Vagina (tissue), 2 donors: ENCODE data around the gene SLC15A1. TPM values are rescaled to one million over a fixed set of nuclear protein-coding genes. Genes with fewer than 3 reads are reported as not detected.

Source experiments
- DNase-seq, 2 donors: peaks; one replicate each; pipeline ENCODE4 v3.0.0-alpha.2; 2017; ENCODE audit errors: extremely low spot score in 2 of 2
- H3K27ac ChIP-seq: fragments of 200-600 bp; sonication (generic); one replicate; pipeline ENCODE4 v1.5.1; 2019
- H3K27me3 ChIP-seq: fragments of 200-600 bp; sonication (generic); one replicate; pipeline ENCODE4 v1.5.1; 2019
- H3K36me3 ChIP-seq, 2 donors: fragments of 200-600 bp; sonication (generic); one replicate each; pipeline ENCODE4 v1.5.1; 2017 to 2019
- H3K4me1 ChIP-seq: fragments of 200-600 bp; sonication (generic); one replicate; pipeline ENCODE4 v1.5.1; 2019
- H3K4me3 ChIP-seq, 2 donors: fragments of 200-600 bp; sonication (generic); 1 replicate in 1 of 2; 2 replicates in 1 of 2; pipeline ENCODE4 v1.5.1; 2016 to 2019
- H3K9me3 ChIP-seq: fragments of 200-600 bp; sonication (generic); one replicate; pipeline ENCODE4 v1.5.1; 2019
- CTCF ChIP-seq, 3 experiments: fragments of 450-650 bp in 2 of 3; fragments of 200-600 bp in 1 of 3; sonication (generic) in 1 of 3; IDR thresholded peaks; one replicate each; pipeline ENCODE4 v1.5.1; 2017 to 2019; ENCODE audit warnings: antibody characterized with exemption in 3 of 3, mild to moderate bottlenecking in 2 of 3, moderate library complexity in 2 of 3
- POLR2A ChIP-seq, 2 donors: fragments of 450-650 bp; IDR thresholded peaks; one replicate each; pipeline ENCODE4 v1.6.1; 2017; ENCODE audit warnings: antibody characterized with exemption in 2 of 2, mild to moderate bottlenecking in 2 of 2, moderate library complexity in 2 of 2
- POLR2AphosphoS5 ChIP-seq, 2 donors: sonication (generic); formaldehyde crosslinking; IDR thresholded peaks; one replicate each; pipeline ENCODE4 v1.9.0; 2017; ENCODE audit warnings: antibody characterized with exemption in 2 of 2, mild to moderate bottlenecking in 2 of 2, low read depth in 1 of 2; ENCODE audit not compliant: insufficient read depth in 1 of 2
- intact Hi-C: fragments of 100-400 bp; cut with DNase I; formaldehyde crosslinking; loops from one replicate; pipeline ENCODE4 v1.15.1; 2023
- total RNA-seq: library from RNA; depleted of rRNA; stranded (reverse); fragments of >200 nt; gene quantifications from one replicate; pipeline ENCODE4 v1.2.3, GENCODE V29; 2016

The SLC15A1 gene
- total RNA-seq, 1 donor from 2014 or later, result 7.4 TPM

- no peaks in the 10 kb centered on the region for H3K9me3 ChIP-seq
- H3K27me3 ChIP-seq, result no peaks in the 10 kb centered on the region
- TF ChIP-seq CTCF (IDR thresholded peaks at IDR 0.05) (no peak), POLR2AphosphoS5 (IDR thresholded peaks at IDR 0.05; ENCODE audit: insufficient read depth in 1 of 2, low read depth in 1 of 2) (no peak), POLR2A (IDR thresholded peaks at IDR 0.05) (no peak)
- H3K4me1 ChIP-seq, result no peaks in the 10 kb centered on the region
- H3K4me3 ChIP-seq, result no peak overlapping the region
- no peak for DNase-seq
- H3K27ac ChIP-seq, result no peak overlapping the region
- intact Hi-C loops, result no loop called here
- H3K36me3 ChIP-seq, result no peaks in the 10 kb centered on the region
These were observed 13.6 kb upstream of the SLC15A1 start for GRCh38 chr13:98765996-98766519.

- no peaks in the 10 kb centered on the region for H3K36me3 ChIP-seq
- no peaks in the 10 kb centered on the region for H3K27me3 ChIP-seq
- H3K9me3 ChIP-seq, result no peaks in the 10 kb centered on the region
- no peak for TF ChIP-seq POLR2A (IDR thresholded peaks at IDR 0.05)
- no peak for TF ChIP-seq POLR2AphosphoS5 (IDR thresholded peaks at IDR 0.05; ENCODE audit: insufficient read depth in 1 of 2, low read depth in 1 of 2)
- TF ChIP-seq CTCF (IDR thresholded peaks at IDR 0.05), result no peak
- H3K4me1 ChIP-seq, result no peaks in the 10 kb centered on the region
- no peak overlapping the region for H3K27ac ChIP-seq
- DNase-seq, result no peak
- H3K4me3 ChIP-seq, result peak overlapping the region; percentile 24 to 30
- intact Hi-C loops, result no loop called here
These were observed 9.6 kb upstream of the SLC15A1 start for GRCh38 chr13:98761986-98762616.

- intact Hi-C loops, result no loop called here
- no peak for DNase-seq
- H3K4me3 ChIP-seq, result peak overlapping the region; percentile 24 to 30
- no peaks in the 10 kb centered on the region for H3K27me3 ChIP-seq
- no peaks in the 10 kb centered on the region for H3K4me1 ChIP-seq
- TF ChIP-seq POLR2A (IDR thresholded peaks at IDR 0.05), result no peak
- TF ChIP-seq POLR2AphosphoS5 (IDR thresholded peaks at IDR 0.05; ENCODE audit: insufficient read depth in 1 of 2, low read depth in 1 of 2), result no peak
- TF ChIP-seq CTCF (IDR thresholded peaks at IDR 0.05), result no peak
- H3K36me3 ChIP-seq, result no peaks in the 10 kb centered on the region
- no peak overlapping the region for H3K27ac ChIP-seq
- H3K9me3 ChIP-seq, result no peaks in the 10 kb centered on the region
These were observed 8.9 kb upstream of the SLC15A1 start for GRCh38 chr13:98761126-98761985.

- H3K4me3 ChIP-seq, result no peak overlapping the region
- H3K36me3 ChIP-seq, result no peaks in the 10 kb centered on the region
- no peak for DNase-seq
- no peak overlapping the region for H3K27ac ChIP-seq
- no peaks in the 10 kb centered on the region for H3K9me3 ChIP-seq
- H3K4me1 ChIP-seq, result peaks cover 17% of the 10 kb centered on the region
- TF ChIP-seq CTCF (IDR thresholded peaks at IDR 0.05) (no peak), POLR2A (IDR thresholded peaks at IDR 0.05) (no peak), POLR2AphosphoS5 (IDR thresholded peaks at IDR 0.05; ENCODE audit: insufficient read depth in 1 of 2, low read depth in 1 of 2) (no peak)
- H3K27me3 ChIP-seq, result no peaks in the 10 kb centered on the region
- intact Hi-C loops, result no loop called here
These were observed 3.3 kb upstream of the SLC15A1 start for GRCh38 chr13:98755729-98756128.
